ENCODE measurements around the gene COL2A1. TPM values are rescaled to one million over a fixed set of nuclear protein-coding genes. Genes with fewer than 3 reads are reported as not detected.

The COL2A1 gene
- total and polyA plus RNA-seq, 8 donors: 2.2 to 14.5 (median 6.8) TPM; not detected in 2

GRCh38 chr12:47977772-47978597 lies 26.3 kb downstream of the COL2A1 start:
- Histone ChIP-seq H3K36me3 (no peaks in the 10 kb centered on the region), H3K27ac (no peak overlapping the region), H3K9me3 (no peaks in the 10 kb centered on the region), H3K4me3 (no peak overlapping the region), H3K4me1 (no peaks in the 10 kb centered on the region), H3K27me3 (peaks cover 0 to 14% (median 0%) of the 10 kb centered on the region in 3 donors)
- DNase-seq: no peak
- 89 to 92% (median 90%) methylated on average over 15 to 18 of the region's 18 CpGs for WGBS, 5 donors
- no peak for TF ChIP-seq POLR2AphosphoS5 (IDR thresholded peaks at IDR 0.05)
- no peak for TF ChIP-seq POLR2A (IDR thresholded peaks at IDR 0.05)
- no peak for TF ChIP-seq EP300 (IDR thresholded peaks at IDR 0.05)
- no peak for TF ChIP-seq CTCF (IDR thresholded peaks at IDR 0.05)
- intact Hi-C loops (cut with DNase I; ENCODE audit: low total_unique reads): no loop called here

- intact Hi-C loops (cut with DNase I; ENCODE audit: low total_unique reads): no loop called here
- Histone ChIP-seq H3K27me3 (peaks cover 0 to 7% (median 0%) of the 10 kb centered on the region in 3 donors), H3K27ac (no peak overlapping the region), H3K9me3 (no peaks in the 10 kb centered on the region), H3K4me3 (no peak overlapping the region), H3K36me3 (no peaks in the 10 kb centered on the region), H3K4me1 (no peaks in the 10 kb centered on the region)
- no peak for TF ChIP-seq CTCF (IDR thresholded peaks at IDR 0.05)
- TF ChIP-seq POLR2AphosphoS5 (IDR thresholded peaks at IDR 0.05): no peak
- TF ChIP-seq EP300 (IDR thresholded peaks at IDR 0.05): no peak
- no peak for TF ChIP-seq POLR2A (IDR thresholded peaks at IDR 0.05)
- no peak for DNase-seq
- WGBS, 5 donors: 77 to 90% (median 86%) methylated on average over 8 to 12 of the region's 12 CpGs
Measured at GRCh38 chr12:47977046-47977771, 27.1 kb downstream of the COL2A1 start.

GRCh38 chr12:47975816-47976215 lies 28.5 kb downstream of the COL2A1 start:
- Histone ChIP-seq H3K36me3 (no peaks in the 10 kb centered on the region), H3K27ac (no peak overlapping the region), H3K9me3 (no peaks in the 10 kb centered on the region), H3K27me3 (no peaks in the 10 kb centered on the region), H3K4me1 (no peaks in the 10 kb centered on the region), H3K4me3 (no peak overlapping the region)
- DNase-seq: no peak
- TF ChIP-seq POLR2AphosphoS5 (IDR thresholded peaks at IDR 0.05) (no peak), CTCF (IDR thresholded peaks at IDR 0.05) (no peak), POLR2A (IDR thresholded peaks at IDR 0.05) (no peak), EP300 (IDR thresholded peaks at IDR 0.05) (no peak)
- 93 to 95% (median 94%) methylated on average over 11 of the region's 11 CpGs for WGBS, 5 donors
- intact Hi-C loops (cut with DNase I; ENCODE audit: low total_unique reads): no loop called here

GRCh38 chr12:47975036-47975620 lies 29.1 kb downstream of the COL2A1 start:
- no peak for TF ChIP-seq EP300 (IDR thresholded peaks at IDR 0.05)
- TF ChIP-seq POLR2AphosphoS5 (IDR thresholded peaks at IDR 0.05): no peak
- TF ChIP-seq POLR2A (IDR thresholded peaks at IDR 0.05): no peak
- no peak for TF ChIP-seq CTCF (IDR thresholded peaks at IDR 0.05)
- intact Hi-C loops (cut with DNase I; ENCODE audit: low total_unique reads): no loop called here
- H3K9me3 ChIP-seq: no peaks in the 10 kb centered on the region

More at GRCh38 chr12:47975036-47975620, 29.1 kb downstream of the COL2A1 start:
- 92 to 98% (median 96%) methylated on average over 2 to 16 of the region's 16 CpGs for WGBS, 5 donors
- no peak for DNase-seq
- H3K4me1 ChIP-seq: no peaks in the 10 kb centered on the region
- H3K27me3 ChIP-seq: no peaks in the 10 kb centered on the region
- H3K4me3 ChIP-seq: no peak overlapping the region
- H3K36me3 ChIP-seq: no peaks in the 10 kb centered on the region
- no peak overlapping the region for H3K27ac ChIP-seq

All from stomach (tissue), 9 donors.